Measurements from ENCODE around the gene SLC43A2. TPM values are rescaled to one million over a fixed set of nuclear protein-coding genes. Genes with fewer than 3 reads are reported as not detected.

The SLC43A2 gene
- polyA plus RNA-seq, 2 of the 4 experiments (the other 2 are of a cell fraction) = 3.5 to 7.0 TPM

- POLR2A ChIA-PET = interaction anchor here (0.8 to 1.9 kb wide), 4 partner anchors 11 to 98 kb away, joined by 4 to 20 read pairs (median 6); partner anchors contain the start of gene SLC43A2
- no peaks in the 10 kb centered on the region for H3K9me3 ChIP-seq
- peak; percentile 96 for FAIRE-seq
- H3K27ac ChIP-seq = peak overlapping the region; percentile 83 to 84
- DNase-seq (ENCODE audit: low read depth in 1 of 2, low spot score in 1 of 2) = peak; percentile 80 to 88
- 29% methylated on average over 20 of the region's 20 CpGs for WGBS (ENCODE audit: missing lambda C conversion rate)
- H3K4me1 ChIP-seq = peaks cover 17% of the 10 kb centered on the region
- peak overlapping the region; percentile 77 for H3K4me2 ChIP-seq
- peak; percentile 86 to 88 for ATAC-seq
- no peak overlapping the region for H3K4me3 ChIP-seq
- CTCF ChIA-PET = interaction anchor here (0.9 to 18.3 kb wide), 15 partner anchors 11 to 55 kb away, joined by 3 to 263 read pairs (median 6); partner anchors contain the start of genes PITPNA, RILP, SCARF1 and SLC43A2
- TF ChIP-seq, protein P1, sequence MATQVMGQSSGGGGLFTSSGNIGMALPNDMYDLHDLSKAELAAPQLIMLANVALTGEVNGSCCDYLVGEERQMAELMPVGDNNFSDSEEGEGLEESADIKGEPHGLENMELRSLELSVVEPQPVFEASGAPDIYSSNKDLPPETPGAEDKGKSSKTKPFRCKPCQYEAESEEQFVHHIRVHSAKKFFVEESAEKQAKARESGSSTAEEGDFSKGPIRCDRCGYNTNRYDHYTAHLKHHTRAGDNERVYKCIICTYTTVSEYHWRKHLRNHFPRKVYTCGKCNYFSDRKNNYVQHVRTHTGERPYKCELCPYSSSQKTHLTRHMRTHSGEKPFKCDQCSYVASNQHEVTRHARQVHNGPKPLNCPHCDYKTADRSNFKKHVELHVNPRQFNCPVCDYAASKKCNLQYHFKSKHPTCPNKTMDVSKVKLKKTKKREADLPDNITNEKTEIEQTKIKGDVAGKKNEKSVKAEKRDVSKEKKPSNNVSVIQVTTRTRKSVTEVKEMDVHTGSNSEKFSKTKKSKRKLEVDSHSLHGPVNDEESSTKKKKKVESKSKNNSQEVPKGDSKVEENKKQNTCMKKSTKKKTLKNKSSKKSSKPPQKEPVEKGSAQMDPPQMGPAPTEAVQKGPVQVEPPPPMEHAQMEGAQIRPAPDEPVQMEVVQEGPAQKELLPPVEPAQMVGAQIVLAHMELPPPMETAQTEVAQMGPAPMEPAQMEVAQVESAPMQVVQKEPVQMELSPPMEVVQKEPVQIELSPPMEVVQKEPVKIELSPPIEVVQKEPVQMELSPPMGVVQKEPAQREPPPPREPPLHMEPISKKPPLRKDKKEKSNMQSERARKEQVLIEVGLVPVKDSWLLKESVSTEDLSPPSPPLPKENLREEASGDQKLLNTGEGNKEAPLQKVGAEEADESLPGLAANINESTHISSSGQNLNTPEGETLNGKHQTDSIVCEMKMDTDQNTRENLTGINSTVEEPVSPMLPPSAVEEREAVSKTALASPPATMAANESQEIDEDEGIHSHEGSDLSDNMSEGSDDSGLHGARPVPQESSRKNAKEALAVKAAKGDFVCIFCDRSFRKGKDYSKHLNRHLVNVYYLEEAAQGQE (IDR thresholded peaks at IDR 0.05) = no peak
- TF ChIP-seq RFX5 (IDR thresholded peaks at IDR 0.05) (no peak), EP300 (IDR thresholded peaks at IDR 0.05) (no peak), TP53 (CRISPR knock-in tag; IDR thresholded peaks at IDR 0.05) (no peak), PBX3 (IDR thresholded peaks at IDR 0.05) (no peak), CBX8 (IDR thresholded peaks at IDR 0.05) (no peak), PHF8 (IDR thresholded peaks at IDR 0.05; ENCODE audit: borderline replicate concordance, low read depth) (no peak), CHD4 (IDR thresholded peaks at IDR 0.05; ENCODE audit: borderline replicate concordance) (no peak), KDM1A (IDR thresholded peaks at IDR 0.05; ENCODE audit: low read depth) (no peak), RNF2 (IDR thresholded peaks at IDR 0.05; ENCODE audit: borderline replicate concordance, low read depth) (no peak), ATOH8 (CRISPR knock-in tag; IDR thresholded peaks at IDR 0.05; ENCODE audit: low read depth) (no peak), NFE2L2 (conservative IDR thresholded peaks at IDR 0.05; ENCODE audit: low read length) (no peak), ELK1 (IDR thresholded peaks at IDR 0.05; ENCODE audit: low read depth, low read length) (no peak), CEBPB (IDR thresholded peaks at IDR 0.05) (no peak), HDAC2 (IDR thresholded peaks at IDR 0.05) (no peak), CBX2 (IDR thresholded peaks at IDR 0.05; ENCODE audit: borderline replicate concordance, low read depth) (no peak), NPAS2 (CRISPR knock-in tag; IDR thresholded peaks at IDR 0.05; ENCODE audit: borderline replicate concordance) (no peak), EHMT2 (IDR thresholded peaks at IDR 0.05; ENCODE audit: low read depth) (no peak), TFCP2L1 (CRISPR knock-in tag; IDR thresholded peaks at IDR 0.05) (no peak), RAD21 (conservative IDR thresholded peaks at IDR 0.05 in 1 of 2, IDR thresholded peaks at IDR 0.05 in 1 of 2) (peak; percentile 46 to 48; a peak in 4 of 5 replicates), FOSL2 (IDR thresholded peaks at IDR 0.05) (no peak), FOSL2 (CRISPR knock-in tag; IDR thresholded peaks at IDR 0.05) (peak; percentile 46; the same call in 1 of the 2 replicates), HOXB5 (CRISPR knock-in tag; IDR thresholded peaks at IDR 0.05) (no peak), JUN (IDR thresholded peaks at IDR 0.05) (no peak), FOXS1 (CRISPR knock-in tag; IDR thresholded peaks at IDR 0.05) (no peak), MAZ (IDR thresholded peaks at IDR 0.05; ENCODE audit: borderline replicate concordance, low read depth, low read length) (no peak)
- TF ChIP-seq, protein P2, sequence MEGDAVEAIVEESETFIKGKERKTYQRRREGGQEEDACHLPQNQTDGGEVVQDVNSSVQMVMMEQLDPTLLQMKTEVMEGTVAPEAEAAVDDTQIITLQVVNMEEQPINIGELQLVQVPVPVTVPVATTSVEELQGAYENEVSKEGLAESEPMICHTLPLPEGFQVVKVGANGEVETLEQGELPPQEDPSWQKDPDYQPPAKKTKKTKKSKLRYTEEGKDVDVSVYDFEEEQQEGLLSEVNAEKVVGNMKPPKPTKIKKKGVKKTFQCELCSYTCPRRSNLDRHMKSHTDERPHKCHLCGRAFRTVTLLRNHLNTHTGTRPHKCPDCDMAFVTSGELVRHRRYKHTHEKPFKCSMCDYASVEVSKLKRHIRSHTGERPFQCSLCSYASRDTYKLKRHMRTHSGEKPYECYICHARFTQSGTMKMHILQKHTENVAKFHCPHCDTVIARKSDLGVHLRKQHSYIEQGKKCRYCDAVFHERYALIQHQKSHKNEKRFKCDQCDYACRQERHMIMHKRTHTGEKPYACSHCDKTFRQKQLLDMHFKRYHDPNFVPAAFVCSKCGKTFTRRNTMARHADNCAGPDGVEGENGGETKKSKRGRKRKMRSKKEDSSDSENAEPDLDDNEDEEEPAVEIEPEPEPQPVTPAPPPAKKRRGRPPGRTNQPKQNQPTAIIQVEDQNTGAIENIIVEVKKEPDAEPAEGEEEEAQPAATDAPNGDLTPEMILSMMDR (IDR thresholded peaks at IDR 0.05) = peak; percentile 48
- TF ChIP-seq, protein P3, sequence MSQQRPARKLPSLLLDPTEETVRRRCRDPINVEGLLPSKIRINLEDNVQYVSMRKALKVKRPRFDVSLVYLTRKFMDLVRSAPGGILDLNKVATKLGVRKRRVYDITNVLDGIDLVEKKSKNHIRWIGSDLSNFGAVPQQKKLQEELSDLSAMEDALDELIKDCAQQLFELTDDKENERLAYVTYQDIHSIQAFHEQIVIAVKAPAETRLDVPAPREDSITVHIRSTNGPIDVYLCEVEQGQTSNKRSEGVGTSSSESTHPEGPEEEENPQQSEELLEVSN (IDR thresholded peaks at IDR 0.05; ENCODE audit: borderline replicate concordance, low read depth) = no peak
- TF ChIP-seq, protein P4, sequence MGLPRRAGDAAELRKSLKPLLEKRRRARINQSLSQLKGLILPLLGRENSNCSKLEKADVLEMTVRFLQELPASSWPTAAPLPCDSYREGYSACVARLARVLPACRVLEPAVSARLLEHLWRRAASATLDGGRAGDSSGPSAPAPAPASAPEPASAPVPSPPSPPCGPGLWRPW (IDR thresholded peaks at IDR 0.05) = no peak
Observed at GRCh38 chr17:1617620-1618174, 10.9 kb downstream of the SLC43A2 start.
